Measurements from ENCODE around the gene MMD. TPM values are rescaled to one million over a fixed set of nuclear protein-coding genes. Genes with fewer than 3 reads are reported as not detected.

MMD gene
- total RNA-seq, 1 experiment from 2014 or later, result 40.8 TPM

DNA sequence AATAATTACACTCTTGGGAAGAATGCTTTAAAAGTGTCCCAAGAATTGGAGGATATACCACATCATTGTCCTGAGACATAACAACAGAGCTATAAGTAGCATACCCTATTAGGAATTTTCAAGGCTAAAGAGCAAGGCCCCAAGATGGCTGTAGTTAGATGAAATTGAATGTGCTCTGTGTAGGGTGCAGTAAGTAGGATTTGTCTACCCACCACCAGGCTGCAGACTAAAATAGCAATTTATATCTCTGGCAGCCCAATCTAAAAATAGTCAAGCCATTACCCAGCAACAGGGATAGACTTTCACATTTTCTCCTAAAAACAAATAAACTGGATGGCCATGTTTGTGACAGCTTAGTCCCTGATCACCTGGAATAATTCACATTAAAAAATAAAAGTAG is 5.6 kb downstream of the MMD start (continued):
- TF ChIP-seq ZNF532 (CRISPR knock-in tag; IDR thresholded peaks at IDR 0.05; ENCODE audit: borderline replicate concordance) (no peak), SOX15 (CRISPR knock-in tag; IDR thresholded peaks at IDR 0.05) (no peak)

DNA sequence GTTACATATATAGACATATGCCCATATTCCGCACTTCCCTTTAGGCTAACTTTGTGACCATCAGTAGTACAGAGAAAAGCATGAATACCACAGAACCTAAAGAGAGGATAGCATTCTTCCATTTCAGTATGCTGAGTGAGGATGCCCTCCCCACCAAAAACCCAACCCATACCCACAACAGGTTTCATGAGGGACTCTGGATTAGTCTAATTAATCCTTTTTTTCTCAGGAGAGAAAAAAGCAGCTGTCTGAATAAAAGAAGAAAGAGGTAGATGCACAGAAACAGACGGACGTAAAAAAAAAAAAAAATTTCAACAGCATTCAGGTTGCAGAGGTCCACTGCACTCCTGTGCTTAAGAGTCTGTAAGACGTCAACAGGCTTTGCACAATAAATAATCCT is 6.7 kb downstream of the MMD start:
- CTCF ChIA-PET, result no interaction called here
- POLR2A ChIA-PET, result no interaction called here
- no peak overlapping the region for H3K4me3 Mint-ChIP-seq
- H3K9me3 Mint-ChIP-seq, result no peaks in the 10 kb centered on the region
- H3K27ac Mint-ChIP-seq, result no peak overlapping the region
- H3K4me1 Mint-ChIP-seq, result peaks cover 20% of the 10 kb centered on the region
- H3K36me3 Mint-ChIP-seq, result peaks cover 44% of the 10 kb centered on the region
- TF ChIP-seq ZMAT4 (CRISPR knock-in tag; IDR thresholded peaks at IDR 0.05), result no peak
- TF ChIP-seq, protein P1, sequence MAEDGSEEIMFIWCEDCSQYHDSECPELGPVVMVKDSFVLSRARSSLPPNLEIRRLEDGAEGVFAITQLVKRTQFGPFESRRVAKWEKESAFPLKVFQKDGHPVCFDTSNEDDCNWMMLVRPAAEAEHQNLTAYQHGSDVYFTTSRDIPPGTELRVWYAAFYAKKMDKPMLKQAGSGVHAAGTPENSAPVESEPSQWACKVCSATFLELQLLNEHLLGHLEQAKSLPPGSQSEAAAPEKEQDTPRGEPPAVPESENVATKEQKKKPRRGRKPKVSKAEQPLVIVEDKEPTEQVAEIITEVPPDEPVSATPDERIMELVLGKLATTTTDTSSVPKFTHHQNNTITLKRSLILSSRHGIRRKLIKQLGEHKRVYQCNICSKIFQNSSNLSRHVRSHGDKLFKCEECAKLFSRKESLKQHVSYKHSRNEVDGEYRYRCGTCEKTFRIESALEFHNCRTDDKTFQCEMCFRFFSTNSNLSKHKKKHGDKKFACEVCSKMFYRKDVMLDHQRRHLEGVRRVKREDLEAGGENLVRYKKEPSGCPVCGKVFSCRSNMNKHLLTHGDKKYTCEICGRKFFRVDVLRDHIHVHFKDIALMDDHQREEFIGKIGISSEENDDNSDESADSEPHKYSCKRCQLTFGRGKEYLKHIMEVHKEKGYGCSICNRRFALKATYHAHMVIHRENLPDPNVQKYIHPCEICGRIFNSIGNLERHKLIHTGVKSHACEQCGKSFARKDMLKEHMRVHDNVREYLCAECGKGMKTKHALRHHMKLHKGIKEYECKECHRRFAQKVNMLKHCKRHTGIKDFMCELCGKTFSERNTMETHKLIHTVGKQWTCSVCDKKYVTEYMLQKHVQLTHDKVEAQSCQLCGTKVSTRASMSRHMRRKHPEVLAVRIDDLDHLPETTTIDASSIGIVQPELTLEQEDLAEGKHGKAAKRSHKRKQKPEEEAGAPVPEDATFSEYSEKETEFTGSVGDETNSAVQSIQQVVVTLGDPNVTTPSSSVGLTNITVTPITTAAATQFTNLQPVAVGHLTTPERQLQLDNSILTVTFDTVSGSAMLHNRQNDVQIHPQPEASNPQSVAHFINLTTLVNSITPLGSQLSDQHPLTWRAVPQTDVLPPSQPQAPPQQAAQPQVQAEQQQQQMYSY (CRISPR knock-in tag; IDR thresholded peaks at IDR 0.05), result no peak
- TF ChIP-seq, protein P2, sequence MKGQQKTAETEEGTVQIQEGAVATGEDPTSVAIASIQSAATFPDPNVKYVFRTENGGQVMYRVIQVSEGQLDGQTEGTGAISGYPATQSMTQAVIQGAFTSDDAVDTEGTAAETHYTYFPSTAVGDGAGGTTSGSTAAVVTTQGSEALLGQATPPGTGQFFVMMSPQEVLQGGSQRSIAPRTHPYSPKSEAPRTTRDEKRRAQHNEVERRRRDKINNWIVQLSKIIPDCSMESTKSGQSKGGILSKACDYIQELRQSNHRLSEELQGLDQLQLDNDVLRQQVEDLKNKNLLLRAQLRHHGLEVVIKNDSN (CRISPR knock-in tag; IDR thresholded peaks at IDR 0.05), result no peak
- no peak for TF ChIP-seq IRF2 (CRISPR knock-in tag; IDR thresholded peaks at IDR 0.05; ENCODE audit: borderline replicate concordance, low read depth)
- DNase-seq (ENCODE audit: low spot score) (no peak), ATAC-seq (no peak)
- H3K27me3 Mint-ChIP-seq (ENCODE audit: low read depth), result no peaks in the 10 kb centered on the region

DNA sequence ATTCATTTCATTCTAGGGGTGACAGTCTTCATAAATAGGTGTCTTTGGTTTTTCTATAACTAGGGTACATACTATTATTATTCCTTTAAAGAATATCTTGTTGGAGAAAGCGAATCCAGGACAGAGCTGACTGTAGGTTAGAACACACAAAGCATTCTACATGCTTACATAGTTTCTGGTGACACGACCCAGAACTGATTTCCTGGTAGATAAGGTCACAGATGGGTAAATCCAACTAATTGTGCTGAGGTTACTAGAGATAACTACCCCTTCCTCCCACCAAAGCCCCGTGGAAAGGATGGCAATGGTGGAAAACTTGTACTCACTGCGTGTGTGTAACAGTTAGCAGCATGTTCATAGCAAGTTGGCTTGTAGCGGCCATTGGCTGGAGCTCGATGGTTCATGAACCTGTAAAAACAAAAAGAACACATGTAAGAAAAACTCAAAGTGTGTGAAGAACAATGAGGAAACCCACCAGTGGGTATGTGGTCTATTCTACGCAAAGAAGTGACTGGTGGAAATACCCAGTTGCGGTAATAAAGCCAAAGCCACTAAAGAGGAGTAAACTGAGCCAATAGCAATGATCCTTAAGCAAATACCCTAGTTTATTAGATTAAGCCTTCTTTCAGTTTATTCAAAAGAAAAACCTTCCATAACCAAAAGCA is 7.7 kb downstream of the MMD start:
- CTCF ChIA-PET, result no interaction called here

More for the DNA sequence above, 7.7 kb downstream of the MMD start:
- no peaks in the 10 kb centered on the region for H3K27me3 Mint-ChIP-seq (ENCODE audit: low read depth)
- no peak for DNase-seq (ENCODE audit: low spot score)
- H3K36me3 Mint-ChIP-seq, result peaks cover 47% of the 10 kb centered on the region
- H3K4me1 Mint-ChIP-seq, result peaks cover 13% of the 10 kb centered on the region
- H3K9me3 Mint-ChIP-seq, result no peaks in the 10 kb centered on the region
- H3K27ac Mint-ChIP-seq, result no peak overlapping the region
- no peak for ATAC-seq
- TF ChIP-seq ZNF281 (CRISPR knock-in tag; IDR thresholded peaks at IDR 0.05) (no peak), CREM (CRISPR knock-in tag; IDR thresholded peaks at IDR 0.05) (no peak), GABPB1 (CRISPR knock-in tag; IDR thresholded peaks at IDR 0.05) (0 out of 2 replicates have a peak, but pooled peaks have one; percentile 11)
- POLR2A ChIA-PET, result no interaction called here
- no peak overlapping the region for H3K4me3 Mint-ChIP-seq
